Measurements from ENCODE around the gene POLD2.

The POLD2 gene

GRCh38 chr7:44064791-44065430 is 58.4 kb downstream of the POLD2 start:
- no peak for DNase-seq (ENCODE audit: low spot score)
